OCI-LY1 (cell line): ENCODE results near the gene SLC39A13.
A peak's percentile ranks its signal among the peaks of the same experiment; 100 is the strongest.

Source experiments
- H2AFZ ChIP-seq: fragments of 200-600 bp; sonication (generic), shearing (Covaris generic); 2 replicates; pipeline ENCODE4 v1.6.0; 2014; ENCODE audit warnings: antibody characterized with exemption, mild to moderate bottlenecking, low read length
- H3F3A ChIP-seq: fragments of 200-600 bp; sonication (generic), shearing (Covaris generic); 2 replicates; pipeline ENCODE4 v1.6.0; 2014; ENCODE audit warnings: mild to moderate bottlenecking, antibody characterized with exemption, low read length, moderate library complexity; ENCODE audit not compliant: insufficient read depth
- H3K27ac ChIP-seq: fragments of 200-600 bp; sonication (generic); 2 replicates; pipeline ENCODE4 v1.5.1; 2014; ENCODE audit warnings: low read length, mixed run types, mild to moderate bottlenecking, low read depth; ENCODE audit not compliant: poor library complexity, severe bottlenecking
- H3K27me3 ChIP-seq: fragments of 200-600 bp; sonication (generic); 2 replicates; pipeline ENCODE4 v1.6.0; 2014; ENCODE audit warnings: antibody characterized with exemption, mild to moderate bottlenecking, low read length, moderate library complexity; ENCODE audit not compliant: insufficient read depth
- H3K36me3 ChIP-seq: fragments of 200-600 bp; sonication (generic); 2 replicates; pipeline ENCODE4 v1.6.1; 2014; ENCODE audit warnings: mild to moderate bottlenecking, antibody characterized with exemption, low read length, moderate library complexity, mixed read lengths; ENCODE audit not compliant: insufficient read depth
- H3K4me1 ChIP-seq: fragments of 200-600 bp; sonication (generic); 2 replicates; pipeline ENCODE4 v1.5.1; 2014; ENCODE audit warnings: mild to moderate bottlenecking, low read length, moderate library complexity; ENCODE audit not compliant: insufficient read depth, severe bottlenecking
- H3K4me2 ChIP-seq: fragments of 200-600 bp; sonication (generic), shearing (Covaris generic); 2 replicates; pipeline ENCODE4 v1.6.1; 2014; ENCODE audit warnings: low read length
- H3K4me3 ChIP-seq: fragments of 200-600 bp; sonication (generic); 2 replicates; pipeline ENCODE4 v1.5.1; 2014; ENCODE audit warnings: low read length, low read depth, mild to moderate bottlenecking, mixed read lengths; ENCODE audit not compliant: poor library complexity, severe bottlenecking
- H3K79me2 ChIP-seq: fragments of 200-600 bp; shearing (Covaris generic); 2 replicates; pipeline ENCODE4 v1.6.1; 2016; ENCODE audit warnings: mixed run types, low read length, mixed read lengths; ENCODE audit not compliant: insufficient read depth
- H3K9ac ChIP-seq: fragments of 200-600 bp; sonication (generic), shearing (Covaris generic); 2 replicates; pipeline ENCODE4 v1.6.1; 2014; ENCODE audit warnings: mild to moderate bottlenecking, low read length, mixed read lengths
- H3K9me2 ChIP-seq: fragments of 200-600 bp; sonication (generic), shearing (Covaris generic); 2 replicates; pipeline ENCODE4 v1.6.1; 2014; ENCODE audit warnings: low read depth, mild to moderate bottlenecking, low read length, mixed read lengths
- H3K9me3 ChIP-seq: fragments of 200-600 bp; shearing (Covaris generic); 2 replicates; pipeline ENCODE4 v1.6.1; 2014; ENCODE audit warnings: low read length, mixed read lengths
- H4K20me1 ChIP-seq: fragments of 200-600 bp; sonication (generic), shearing (Covaris generic); 2 replicates; pipeline ENCODE4 v1.6.0; 2016; ENCODE audit warnings: mild to moderate bottlenecking, low read length; ENCODE audit not compliant: insufficient read depth
- CTCF ChIP-seq: fragments of 200-600 bp; sonication (generic), shearing (Covaris generic); IDR thresholded peaks from 2 replicates; pipeline ENCODE4 v1.5.1; 2017; ENCODE audit warnings: mild to moderate bottlenecking, antibody characterized with exemption, low read length, moderate library complexity, mixed read lengths
- EZH2 ChIP-seq: fragments of 200-600 bp; sonication (generic), shearing (Covaris generic); IDR thresholded peaks from 2 replicates; pipeline ENCODE4 v1.8.0; 2017; ENCODE audit warnings: borderline replicate concordance, mixed run types, mild to moderate bottlenecking, antibody characterized with exemption, low read length, moderate library complexity, mixed read lengths

The SLC39A13 gene

DNA sequence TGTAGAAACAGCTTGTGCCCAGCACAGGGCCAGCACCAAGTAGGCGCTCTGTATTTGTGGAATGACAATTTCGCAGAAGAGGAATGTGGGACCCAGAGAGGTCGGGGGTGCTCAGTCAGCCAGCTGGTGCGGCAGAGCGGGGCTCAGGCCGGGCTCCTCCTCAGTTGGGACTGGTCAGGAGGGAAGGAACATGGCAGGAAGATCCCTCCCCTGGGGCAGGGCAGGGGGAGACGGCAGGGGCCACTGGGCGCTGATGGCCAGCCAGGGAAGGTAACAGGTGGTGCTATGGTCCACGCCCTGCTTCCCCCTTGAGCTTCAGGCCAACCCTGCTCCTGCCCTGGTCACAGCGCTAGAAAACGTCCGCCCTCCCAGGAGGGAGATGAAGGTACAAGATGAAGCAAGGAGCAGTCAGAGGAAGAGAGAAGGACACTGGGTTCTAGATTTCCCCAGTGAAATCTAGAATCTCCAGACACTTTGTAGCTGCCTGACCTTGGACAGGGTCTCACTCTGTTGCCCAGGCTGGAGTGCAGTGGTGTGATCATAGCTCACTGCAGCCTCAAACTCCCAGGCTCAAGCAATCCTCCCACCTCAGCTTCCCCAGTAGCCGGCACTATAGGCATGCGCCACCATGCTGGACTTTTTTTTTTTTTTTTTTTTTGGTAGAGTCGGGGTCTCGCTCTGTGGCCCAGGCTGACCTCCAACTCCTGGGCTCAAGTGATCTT lies 16.5 kb upstream of the SLC39A13 start:
- Histone ChIP-seq H3K4me2 (no peak overlapping the region), H4K20me1 (no peaks in the 10 kb centered on the region), H2AFZ (no peak overlapping the region), H3K4me1 (peaks cover 36% of the 10 kb centered on the region), H3K4me3 (no peak overlapping the region), H3K9ac (no peak overlapping the region), H3F3A (no peaks in the 10 kb centered on the region), H3K27ac (no peak overlapping the region), H3K79me2 (no peaks in the 10 kb centered on the region), H3K9me2 (no peaks in the 10 kb centered on the region), H3K27me3 (no peaks in the 10 kb centered on the region), H3K36me3 (no peaks in the 10 kb centered on the region), H3K9me3 (no peaks in the 10 kb centered on the region)
- TF ChIP-seq CTCF (no peak), EZH2 (no peak)

DNA sequence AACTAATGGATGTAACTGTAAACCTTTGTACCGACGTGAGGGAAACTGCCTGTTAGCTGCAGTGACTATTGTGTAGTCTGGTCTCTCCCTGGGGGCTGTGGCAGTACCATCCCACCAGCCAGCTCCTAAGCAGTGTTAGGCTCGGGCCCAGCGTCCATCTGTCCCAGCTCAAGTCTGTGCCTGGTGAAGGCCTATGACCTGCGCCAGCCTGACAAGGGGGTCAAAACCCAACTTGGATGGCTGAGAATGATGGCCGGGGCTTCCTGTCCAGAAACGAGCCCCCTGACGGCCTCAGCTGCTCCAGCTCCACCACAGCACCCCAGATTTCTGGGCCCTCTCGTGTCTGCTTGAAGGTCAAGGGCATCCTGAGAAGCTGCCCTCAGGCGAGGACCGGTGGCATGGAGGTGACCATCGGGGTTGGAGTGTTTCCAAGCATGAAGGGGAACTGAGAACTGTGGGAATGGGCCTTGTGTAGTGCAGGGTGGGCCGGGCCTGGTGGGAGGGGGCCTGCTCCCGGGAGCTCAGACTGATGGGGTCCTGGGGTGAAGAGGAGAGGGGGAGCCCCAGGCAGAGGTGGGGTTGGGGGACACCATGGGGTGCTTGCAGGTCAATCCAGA lies 15.7 kb upstream of the SLC39A13 start:
- Histone ChIP-seq H2AFZ (no peak overlapping the region), H3K4me2 (no peak overlapping the region), H3K4me3 (no peak overlapping the region), H3K4me1 (peaks cover 36% of the 10 kb centered on the region), H3K79me2 (no peaks in the 10 kb centered on the region), H3K9ac (no peak overlapping the region), H3K27me3 (no peaks in the 10 kb centered on the region), H3F3A (no peaks in the 10 kb centered on the region), H3K27ac (peak overlapping the region; percentile 37), H3K36me3 (no peaks in the 10 kb centered on the region), H3K9me2 (no peaks in the 10 kb centered on the region), H4K20me1 (no peaks in the 10 kb centered on the region), H3K9me3 (no peaks in the 10 kb centered on the region)
- TF ChIP-seq CTCF (no peak), EZH2 (no peak)

- Histone ChIP-seq H3K4me2 (no peak overlapping the region; the same call in 1 of the 2 replicates), H3K79me2 (no peaks in the 10 kb centered on the region), H3K9me3 (no peaks in the 10 kb centered on the region), H3K9me2 (no peaks in the 10 kb centered on the region), H3K27ac (peak overlapping the region; percentile 88), H3K9ac (no peak overlapping the region; the same call in 1 of the 2 replicates), H3K4me1 (peaks cover 42% of the 10 kb centered on the region), H3K4me3 (no peak overlapping the region), H3F3A (no peaks in the 10 kb centered on the region), H3K27me3 (no peaks in the 10 kb centered on the region), H3K36me3 (no peaks in the 10 kb centered on the region), H4K20me1 (no peaks in the 10 kb centered on the region), H2AFZ (no peak overlapping the region)
- TF ChIP-seq EZH2, result no peak
- TF ChIP-seq CTCF, result no peak
These were observed 15.0 kb upstream of the SLC39A13 start for GRCh38 chr11:47393163-47394049.
